Right lobe of liver (tissue), 4 donors: ENCODE results near the gene IGFBP1.
A peak's percentile ranks its signal among the peaks of the same experiment; 100 is the strongest.

Experiments
- CTCF ChIP-seq, 4 donors: fragments of 200-600 bp in 3 of 4; fragments of 450-650 bp in 1 of 4; IDR thresholded peaks; one replicate each; pipeline versions ENCODE4 v1.5.1 to v1.8.0; 2016 to 2022; ENCODE audit warnings: antibody characterized with exemption in 4 of 4, mild to moderate bottlenecking in 2 of 4
- POLR2A ChIP-seq: fragments of 450-650 bp; IDR thresholded peaks from one replicate; pipeline ENCODE4 v1.6.1; 2017; ENCODE audit warnings: antibody characterized with exemption, mild to moderate bottlenecking
- donor health status: DM: no; HTN: no; CAD: no.
- donor health status: DM: no; HTN: no; CAD: no.
- donor health status: DM: no; HTN: yes; CAD: no.

GRCh38 chr7:45938626-45939302, 50.5 kb downstream of the IGFBP1 start:
- TF ChIP-seq CTCF (IDR thresholded peaks at IDR 0.05) (peak in 2 of 4 donors; percentile 22 to 28), POLR2A (no peak)
